ENCODE data around the gene LTBP3.

GRCh38 chr11:65498042-65498726, 60.0 kb downstream of the LTBP3 start:
- TF ChIP-seq, protein P1, sequence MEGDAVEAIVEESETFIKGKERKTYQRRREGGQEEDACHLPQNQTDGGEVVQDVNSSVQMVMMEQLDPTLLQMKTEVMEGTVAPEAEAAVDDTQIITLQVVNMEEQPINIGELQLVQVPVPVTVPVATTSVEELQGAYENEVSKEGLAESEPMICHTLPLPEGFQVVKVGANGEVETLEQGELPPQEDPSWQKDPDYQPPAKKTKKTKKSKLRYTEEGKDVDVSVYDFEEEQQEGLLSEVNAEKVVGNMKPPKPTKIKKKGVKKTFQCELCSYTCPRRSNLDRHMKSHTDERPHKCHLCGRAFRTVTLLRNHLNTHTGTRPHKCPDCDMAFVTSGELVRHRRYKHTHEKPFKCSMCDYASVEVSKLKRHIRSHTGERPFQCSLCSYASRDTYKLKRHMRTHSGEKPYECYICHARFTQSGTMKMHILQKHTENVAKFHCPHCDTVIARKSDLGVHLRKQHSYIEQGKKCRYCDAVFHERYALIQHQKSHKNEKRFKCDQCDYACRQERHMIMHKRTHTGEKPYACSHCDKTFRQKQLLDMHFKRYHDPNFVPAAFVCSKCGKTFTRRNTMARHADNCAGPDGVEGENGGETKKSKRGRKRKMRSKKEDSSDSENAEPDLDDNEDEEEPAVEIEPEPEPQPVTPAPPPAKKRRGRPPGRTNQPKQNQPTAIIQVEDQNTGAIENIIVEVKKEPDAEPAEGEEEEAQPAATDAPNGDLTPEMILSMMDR (IDR thresholded peaks at IDR 0.05; ENCODE audit: low read depth, low read length, missing input control), result no peak
- TF ChIP-seq, protein P2, sequence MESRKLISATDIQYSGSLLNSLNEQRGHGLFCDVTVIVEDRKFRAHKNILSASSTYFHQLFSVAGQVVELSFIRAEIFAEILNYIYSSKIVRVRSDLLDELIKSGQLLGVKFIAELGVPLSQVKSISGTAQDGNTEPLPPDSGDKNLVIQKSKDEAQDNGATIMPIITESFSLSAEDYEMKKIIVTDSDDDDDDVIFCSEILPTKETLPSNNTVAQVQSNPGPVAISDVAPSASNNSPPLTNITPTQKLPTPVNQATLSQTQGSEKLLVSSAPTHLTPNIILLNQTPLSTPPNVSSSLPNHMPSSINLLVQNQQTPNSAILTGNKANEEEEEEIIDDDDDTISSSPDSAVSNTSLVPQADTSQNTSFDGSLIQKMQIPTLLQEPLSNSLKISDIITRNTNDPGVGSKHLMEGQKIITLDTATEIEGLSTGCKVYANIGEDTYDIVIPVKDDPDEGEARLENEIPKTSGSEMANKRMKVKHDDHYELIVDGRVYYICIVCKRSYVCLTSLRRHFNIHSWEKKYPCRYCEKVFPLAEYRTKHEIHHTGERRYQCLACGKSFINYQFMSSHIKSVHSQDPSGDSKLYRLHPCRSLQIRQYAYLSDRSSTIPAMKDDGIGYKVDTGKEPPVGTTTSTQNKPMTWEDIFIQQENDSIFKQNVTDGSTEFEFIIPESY (IDR thresholded peaks at IDR 0.05), result no peak
- TF ChIP-seq, protein P3, sequence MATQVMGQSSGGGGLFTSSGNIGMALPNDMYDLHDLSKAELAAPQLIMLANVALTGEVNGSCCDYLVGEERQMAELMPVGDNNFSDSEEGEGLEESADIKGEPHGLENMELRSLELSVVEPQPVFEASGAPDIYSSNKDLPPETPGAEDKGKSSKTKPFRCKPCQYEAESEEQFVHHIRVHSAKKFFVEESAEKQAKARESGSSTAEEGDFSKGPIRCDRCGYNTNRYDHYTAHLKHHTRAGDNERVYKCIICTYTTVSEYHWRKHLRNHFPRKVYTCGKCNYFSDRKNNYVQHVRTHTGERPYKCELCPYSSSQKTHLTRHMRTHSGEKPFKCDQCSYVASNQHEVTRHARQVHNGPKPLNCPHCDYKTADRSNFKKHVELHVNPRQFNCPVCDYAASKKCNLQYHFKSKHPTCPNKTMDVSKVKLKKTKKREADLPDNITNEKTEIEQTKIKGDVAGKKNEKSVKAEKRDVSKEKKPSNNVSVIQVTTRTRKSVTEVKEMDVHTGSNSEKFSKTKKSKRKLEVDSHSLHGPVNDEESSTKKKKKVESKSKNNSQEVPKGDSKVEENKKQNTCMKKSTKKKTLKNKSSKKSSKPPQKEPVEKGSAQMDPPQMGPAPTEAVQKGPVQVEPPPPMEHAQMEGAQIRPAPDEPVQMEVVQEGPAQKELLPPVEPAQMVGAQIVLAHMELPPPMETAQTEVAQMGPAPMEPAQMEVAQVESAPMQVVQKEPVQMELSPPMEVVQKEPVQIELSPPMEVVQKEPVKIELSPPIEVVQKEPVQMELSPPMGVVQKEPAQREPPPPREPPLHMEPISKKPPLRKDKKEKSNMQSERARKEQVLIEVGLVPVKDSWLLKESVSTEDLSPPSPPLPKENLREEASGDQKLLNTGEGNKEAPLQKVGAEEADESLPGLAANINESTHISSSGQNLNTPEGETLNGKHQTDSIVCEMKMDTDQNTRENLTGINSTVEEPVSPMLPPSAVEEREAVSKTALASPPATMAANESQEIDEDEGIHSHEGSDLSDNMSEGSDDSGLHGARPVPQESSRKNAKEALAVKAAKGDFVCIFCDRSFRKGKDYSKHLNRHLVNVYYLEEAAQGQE (IDR thresholded peaks at IDR 0.05), result no peak
- TF ChIP-seq TAF1 (conservative IDR thresholded peaks at IDR 0.05), result no peak
- peak in 1 of 2 donors; percentile 1 for TF ChIP-seq EGR1 (IDR thresholded peaks at IDR 0.05; ENCODE audit: low read depth in 2 of 2)
- no peak for TF ChIP-seq GABPA (IDR thresholded peaks at IDR 0.05 in 1 of 2, conservative IDR thresholded peaks at IDR 0.05 in 1 of 2)
- TF ChIP-seq, protein P4, sequence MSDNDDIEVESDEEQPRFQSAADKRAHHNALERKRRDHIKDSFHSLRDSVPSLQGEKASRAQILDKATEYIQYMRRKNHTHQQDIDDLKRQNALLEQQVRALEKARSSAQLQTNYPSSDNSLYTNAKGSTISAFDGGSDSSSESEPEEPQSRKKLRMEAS (IDR thresholded peaks at IDR 0.05), result no peak
- TF ChIP-seq RAD21 (IDR thresholded peaks at IDR 0.05), result no peak

Data from liver (tissue), 3 donors.